A673 (cell line): Measurements from ENCODE around the gene DOCK1. TPM values are rescaled to one million over a fixed set of nuclear protein-coding genes. Genes with fewer than 3 reads are reported as not detected.
"Not testable (repeated sequence)": the region's sequence is repeated elsewhere in the genome, so short reads cannot be mapped to it uniquely, and the experiment has no call there.

ENCODE experiments used
- BruUV-seq: library from RNA; stranded (reverse); fragments of 400-500 nt; replicated peaks from 2 replicates; lab custom pipeline; 2021; lab: Mats Ljungman, UMichigan
- CTCF ChIA-PET: fragments of 300-600 bp; sonication (Branson Sonifier 250); formaldehyde crosslinking; loops from one replicate; lab custom pipeline; 2022; ENCODE audit warnings: antibody characterized with exemption; lab: Charles Lee
- POLR2A ChIA-PET: fragments of 300-600 bp; sonication (Branson Sonifier 250); formaldehyde crosslinking; loops from one replicate; lab custom pipeline; 2022; ENCODE audit warnings: antibody characterized with exemption; ENCODE audit not compliant: low non-redundant PET; lab: Charles Lee
- DNase-seq: peaks from one replicate; pipeline ENCODE4 v3.0.0-alpha.2; 2015; ENCODE audit warnings: low spot score
- H3K27ac ChIP-seq: fragments of 200-600 bp; sonication (generic); 2 replicates; pipeline ENCODE4 v1.5.1; 2016; ENCODE audit warnings: mixed run types, low read depth, mild to moderate bottlenecking, mixed read lengths, antibody characterized with exemption, low read length; ENCODE audit not compliant: poor library complexity, severe bottlenecking
- H3K27me3 ChIP-seq: fragments of 200-600 bp; sonication (generic); replicated peaks from 2 replicates; pipeline ENCODE4 v1.6.1; 2017; ENCODE audit warnings: mixed run types, low read depth, mild to moderate bottlenecking, mixed read lengths, antibody characterized with exemption, low read length; ENCODE audit not compliant: insufficient read depth, poor library complexity
- H3K36me3 ChIP-seq: fragments of 200-600 bp; sonication (generic); 2 replicates; pipeline ENCODE4 v1.6.1; 2016; ENCODE audit warnings: mixed run types, mild to moderate bottlenecking, mixed read lengths, antibody characterized with exemption, low read length; ENCODE audit not compliant: insufficient read depth, poor library complexity, severe bottlenecking
- H3K4me1 ChIP-seq: fragments of 200-600 bp; sonication (generic); 2 replicates; pipeline ENCODE4 v1.6.1; 2017; ENCODE audit warnings: mixed run types, mild to moderate bottlenecking, mixed read lengths, antibody characterized with exemption, low read length; ENCODE audit not compliant: insufficient read depth, poor library complexity, severe bottlenecking
- H3K4me3 ChIP-seq: fragments of 200-600 bp; sonication (generic); 2 replicates; pipeline ENCODE4 v1.5.1; 2016; ENCODE audit warnings: low read depth, mixed run types, mild to moderate bottlenecking, mixed read lengths, low read length; ENCODE audit not compliant: poor library complexity, severe bottlenecking
- H3K9me3 ChIP-seq: fragments of 200-600 bp; sonication (generic); 2 replicates; pipeline ENCODE4 v1.6.1; 2016; ENCODE audit warnings: mixed run types, low read depth, mild to moderate bottlenecking, mixed read lengths, antibody characterized with exemption, low read length; ENCODE audit not compliant: poor library complexity, severe bottlenecking
- CTCF ChIP-seq: fragments of 300-800, 200-600 bp; sonication (generic); conservative IDR thresholded peaks from 2 replicates; pipeline ENCODE4 v1.5.1; 2017; ENCODE audit warnings: low read depth, mild to moderate bottlenecking, antibody characterized with exemption, low read length, moderate library complexity, mixed read lengths
- EZH2 ChIP-seq: fragments of 200-600 bp; sonication (generic); IDR thresholded peaks from 2 replicates; pipeline ENCODE4 v1.6.1; 2017; ENCODE audit warnings: borderline replicate concordance, low read depth, mild to moderate bottlenecking, mixed read lengths, antibody characterized with exemption, low read length; ENCODE audit not compliant: poor library complexity, severe bottlenecking
- intact Hi-C: fragments of 100-400 bp; cut with micrococcal nuclease; formaldehyde crosslinking; loops from one replicate; pipeline ENCODE4 v1.10.0; 2022; ENCODE audit not compliant: unreplicated experiment
- total RNA-seq: library from RNA; stranded (reverse); gene quantifications from 2 replicates; pipeline ENCODE4 v1.2.3, GENCODE V29; 2021

Gene DOCK1
- total RNA-seq, 1 experiment from 2014 or later = 30.7 TPM

- no peaks in the 10 kb centered on the region for H3K9me3 ChIP-seq
- BruUV-seq = no TSS peak
- H3K27ac ChIP-seq = no peak overlapping the region
- no peak overlapping the region for H3K4me3 ChIP-seq
- H3K4me1 ChIP-seq = no peaks in the 10 kb centered on the region
- ChIA-PET CTCF (no interaction called here), POLR2A (interaction anchor here (0.6 kb wide), 1 partner anchor 133 kb away, joined by 15 read pairs; no protein-coding TSS in a partner anchor)
- no peak for DNase-seq
- H3K36me3 ChIP-seq = no peaks in the 10 kb centered on the region
- intact Hi-C loops = no loop called here
- no peak for TF ChIP-seq CTCF
- no peaks in the 10 kb centered on the region for H3K27me3 ChIP-seq
These were observed 391.5 kb downstream of the DOCK1 start for GRCh38 chr10:127296696-127297095.

GRCh38 chr10:127298381-127298780 lies 393.2 kb downstream of the DOCK1 start:
- no peaks in the 10 kb centered on the region for H3K27me3 ChIP-seq
- DNase-seq = no peak
- H3K4me3 ChIP-seq = no peak overlapping the region
- no peaks in the 10 kb centered on the region for H3K9me3 ChIP-seq
- TF ChIP-seq EZH2 = no peak
- TF ChIP-seq CTCF = no peak
- ChIA-PET POLR2A (no interaction called here), CTCF (no interaction called here)
- no TSS peak for BruUV-seq
- no peaks in the 10 kb centered on the region for H3K36me3 ChIP-seq
- H3K27ac ChIP-seq = no peak overlapping the region
- peaks cover 4% of the 10 kb centered on the region for H3K4me1 ChIP-seq
- intact Hi-C loops = no loop called here

GRCh38 chr10:127299192-127299591 lies 394.0 kb downstream of the DOCK1 start:
- H3K36me3 ChIP-seq, H3K27ac ChIP-seq, H3K9me3 ChIP-seq, intact Hi-C loops, H3K4me3 ChIP-seq, BruUV-seq, H3K27me3 ChIP-seq, POLR2A ChIA-PET, H3K4me1 ChIP-seq, DNase-seq, CTCF ChIA-PET: not testable (repeated sequence)

- no peak for DNase-seq
- no peaks in the 10 kb centered on the region for H3K36me3 ChIP-seq
- intact Hi-C loops = no loop called here
- H3K4me3 ChIP-seq = no peak overlapping the region
- TF ChIP-seq CTCF = no peak
- TF ChIP-seq EZH2 = no peak
- peaks cover 4% of the 10 kb centered on the region for H3K4me1 ChIP-seq
- no TSS peak for BruUV-seq
- H3K27me3 ChIP-seq = no peaks in the 10 kb centered on the region
- H3K27ac ChIP-seq = no peak overlapping the region
- CTCF ChIA-PET = no interaction called here
- POLR2A ChIA-PET = no interaction called here
- H3K9me3 ChIP-seq = no peaks in the 10 kb centered on the region
These were observed 394.9 kb downstream of the DOCK1 start for GRCh38 chr10:127299956-127300689.
